Gastroesophageal sphincter (tissue), 3 donors: Measurements from ENCODE around the gene SAP130.

ENCODE experiments used
- POLR2A ChIP-seq, 2 donors: fragments of 450-650 bp; IDR thresholded peaks; one replicate each; pipeline ENCODE4 v1.6.1; 2017; ENCODE audit warnings: antibody characterized with exemption in 2 of 2, mild to moderate bottlenecking in 2 of 2, moderate library complexity in 1 of 2
- POLR2AphosphoS5 ChIP-seq: sonication (generic); formaldehyde crosslinking; IDR thresholded peaks from one replicate; pipeline ENCODE4 v1.6.1; 2017; ENCODE audit warnings: antibody characterized with exemption
- TF ChIP-seq, protein P1 (sequence below), 4 experiments: fragments of 200-600 bp in 2 of 4; fragments of 450-650 bp in 2 of 4; sonication (generic) in 1 of 4; IDR thresholded peaks; one replicate each; pipeline ENCODE4 v1.5.1; 2017 to 2019; ENCODE audit warnings: antibody characterized with exemption in 4 of 4, mild to moderate bottlenecking in 2 of 4, moderate library complexity in 2 of 4

DNA sequence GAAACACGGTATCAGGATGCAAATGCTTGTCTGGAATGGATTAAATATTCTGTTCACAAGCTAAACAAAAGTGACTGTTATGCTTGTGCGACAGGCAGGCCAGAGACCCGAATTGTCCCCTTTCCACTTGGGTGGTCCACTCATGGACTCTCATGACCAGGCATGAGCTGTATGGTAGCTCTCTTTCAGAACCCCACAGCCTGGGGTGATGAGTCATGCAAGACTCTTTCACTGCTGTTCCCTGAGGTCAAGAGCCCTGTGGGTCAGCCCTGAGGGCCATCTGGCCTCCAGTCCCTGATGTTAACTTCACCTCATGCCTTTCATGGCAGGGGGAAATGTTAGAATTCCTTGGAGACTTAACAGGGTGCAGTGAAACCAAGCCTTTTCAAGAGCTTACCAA is 13.7 kb upstream of the SAP130 start:
- TF ChIP-seq, protein P1, sequence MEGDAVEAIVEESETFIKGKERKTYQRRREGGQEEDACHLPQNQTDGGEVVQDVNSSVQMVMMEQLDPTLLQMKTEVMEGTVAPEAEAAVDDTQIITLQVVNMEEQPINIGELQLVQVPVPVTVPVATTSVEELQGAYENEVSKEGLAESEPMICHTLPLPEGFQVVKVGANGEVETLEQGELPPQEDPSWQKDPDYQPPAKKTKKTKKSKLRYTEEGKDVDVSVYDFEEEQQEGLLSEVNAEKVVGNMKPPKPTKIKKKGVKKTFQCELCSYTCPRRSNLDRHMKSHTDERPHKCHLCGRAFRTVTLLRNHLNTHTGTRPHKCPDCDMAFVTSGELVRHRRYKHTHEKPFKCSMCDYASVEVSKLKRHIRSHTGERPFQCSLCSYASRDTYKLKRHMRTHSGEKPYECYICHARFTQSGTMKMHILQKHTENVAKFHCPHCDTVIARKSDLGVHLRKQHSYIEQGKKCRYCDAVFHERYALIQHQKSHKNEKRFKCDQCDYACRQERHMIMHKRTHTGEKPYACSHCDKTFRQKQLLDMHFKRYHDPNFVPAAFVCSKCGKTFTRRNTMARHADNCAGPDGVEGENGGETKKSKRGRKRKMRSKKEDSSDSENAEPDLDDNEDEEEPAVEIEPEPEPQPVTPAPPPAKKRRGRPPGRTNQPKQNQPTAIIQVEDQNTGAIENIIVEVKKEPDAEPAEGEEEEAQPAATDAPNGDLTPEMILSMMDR (IDR thresholded peaks at IDR 0.05), result no peak
- TF ChIP-seq POLR2A (IDR thresholded peaks at IDR 0.05) (no peak), POLR2AphosphoS5 (no peak)
